ENCODE results near the gene ZNF182. TPM values are rescaled to one million over a fixed set of nuclear protein-coding genes. Genes with fewer than 3 reads are reported as not detected.
"Not testable (repeated sequence)": the region's sequence is repeated elsewhere in the genome, so short reads cannot be mapped to it uniquely, and the experiment has no call there.

Gene ZNF182
- total and polyA plus RNA-seq, 3 donors from 2014 or later: 3.2 to 6.1 (median 5.8) TPM

DNA sequence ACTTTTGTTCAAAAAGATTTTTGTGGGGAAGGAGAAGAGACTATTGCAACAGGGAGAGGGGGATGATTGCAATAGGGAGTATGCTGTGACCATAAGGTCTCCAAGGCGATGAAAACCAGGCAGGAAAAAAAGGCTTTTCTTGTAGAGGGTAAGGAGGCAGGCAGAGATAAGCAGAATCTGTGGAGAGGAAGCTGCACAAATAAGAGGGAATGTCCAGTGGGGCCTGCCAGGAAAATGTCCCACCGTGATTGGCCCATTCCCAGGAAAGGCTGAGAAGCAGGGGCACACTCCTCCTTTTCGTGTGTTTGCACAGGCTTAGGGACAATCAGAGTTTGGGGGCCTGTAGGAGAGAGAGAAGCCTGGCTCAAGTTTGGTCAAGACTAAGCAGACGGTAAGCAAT is 32.1 kb upstream of the ZNF182 start:
- WGBS, 2 donors: 28 to 37% methylated on average over 4 of the region's 4 CpGs
- Histone ChIP-seq H3K27ac (no peak overlapping the region), H3K4me3 (no peak overlapping the region), H3K36me3 (ENCODE audit: low read depth, missing control alignments) (no peaks in the 10 kb centered on the region), H3K9me3 (no peaks in the 10 kb centered on the region), H3K27me3 (no peaks in the 10 kb centered on the region), H3K4me1 (no peaks in the 10 kb centered on the region)
- DNase-seq: no peak
- intact Hi-C loops (cut with DNase I; ENCODE audit: low total_unique reads): no loop called here
- no peak for TF ChIP-seq POLR2A (IDR thresholded peaks at IDR 0.05)
- TF ChIP-seq, protein P1, sequence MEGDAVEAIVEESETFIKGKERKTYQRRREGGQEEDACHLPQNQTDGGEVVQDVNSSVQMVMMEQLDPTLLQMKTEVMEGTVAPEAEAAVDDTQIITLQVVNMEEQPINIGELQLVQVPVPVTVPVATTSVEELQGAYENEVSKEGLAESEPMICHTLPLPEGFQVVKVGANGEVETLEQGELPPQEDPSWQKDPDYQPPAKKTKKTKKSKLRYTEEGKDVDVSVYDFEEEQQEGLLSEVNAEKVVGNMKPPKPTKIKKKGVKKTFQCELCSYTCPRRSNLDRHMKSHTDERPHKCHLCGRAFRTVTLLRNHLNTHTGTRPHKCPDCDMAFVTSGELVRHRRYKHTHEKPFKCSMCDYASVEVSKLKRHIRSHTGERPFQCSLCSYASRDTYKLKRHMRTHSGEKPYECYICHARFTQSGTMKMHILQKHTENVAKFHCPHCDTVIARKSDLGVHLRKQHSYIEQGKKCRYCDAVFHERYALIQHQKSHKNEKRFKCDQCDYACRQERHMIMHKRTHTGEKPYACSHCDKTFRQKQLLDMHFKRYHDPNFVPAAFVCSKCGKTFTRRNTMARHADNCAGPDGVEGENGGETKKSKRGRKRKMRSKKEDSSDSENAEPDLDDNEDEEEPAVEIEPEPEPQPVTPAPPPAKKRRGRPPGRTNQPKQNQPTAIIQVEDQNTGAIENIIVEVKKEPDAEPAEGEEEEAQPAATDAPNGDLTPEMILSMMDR (IDR thresholded peaks at IDR 0.05): no peak

DNA sequence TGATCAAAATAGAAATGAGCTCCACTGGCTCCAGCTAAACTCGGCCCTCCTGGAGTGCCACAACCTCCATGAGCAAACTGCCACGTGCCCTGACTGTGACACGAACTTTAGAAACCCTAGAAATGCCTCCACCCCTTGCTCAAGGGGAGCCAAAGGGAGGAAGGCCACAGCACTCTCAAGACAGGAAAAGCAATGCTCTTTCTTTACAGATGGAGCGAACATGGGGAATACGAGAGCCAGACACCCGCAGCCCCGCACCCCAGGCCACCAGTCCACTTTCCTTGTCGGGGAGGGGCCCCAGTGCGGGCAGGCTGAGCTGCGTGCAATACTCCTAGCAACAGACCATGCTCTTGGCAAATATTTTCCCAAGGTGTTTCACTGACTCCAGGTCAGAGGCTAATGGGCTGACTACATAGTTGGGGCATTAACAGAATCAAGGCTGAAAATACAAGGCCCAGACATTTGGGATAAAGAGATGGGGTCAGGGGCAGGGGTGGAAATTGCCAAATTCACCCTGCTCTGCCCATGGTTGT is 26.9 kb upstream of the ZNF182 start:
- H3K9me3 ChIP-seq; H3K4me3 ChIP-seq; H3K4me1 ChIP-seq; H3K36me3 ChIP-seq (ENCODE audit: low read depth, missing control alignments); intact Hi-C loops (cut with DNase I; ENCODE audit: low total_unique reads); H3K27me3 ChIP-seq; DNase-seq; H3K27ac ChIP-seq: not testable (repeated sequence)
- WGBS, 2 donors: 78 to 92% methylated on average over 2 to 10 of the region's 10 CpGs

DNA sequence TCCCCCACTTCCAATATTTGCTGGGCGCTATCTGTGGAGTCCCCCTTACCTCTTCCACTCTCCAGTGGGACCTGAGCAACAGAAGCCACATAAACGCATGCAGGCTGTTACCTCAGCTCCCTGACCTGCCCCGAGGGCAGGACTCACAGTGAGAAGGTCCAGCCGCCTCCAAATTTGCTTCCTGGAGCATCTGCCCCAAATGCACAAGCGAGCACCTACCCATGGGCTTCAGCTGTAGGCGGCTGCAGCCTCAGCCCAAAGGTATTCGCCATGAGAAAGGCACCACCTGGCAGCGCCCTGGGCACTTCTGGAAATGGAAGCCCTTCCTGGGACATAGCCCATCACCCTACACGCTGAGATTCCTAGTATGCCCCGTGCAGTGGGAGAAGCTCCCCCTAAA is 26.4 kb upstream of the ZNF182 start:
- Histone ChIP-seq H3K36me3 (ENCODE audit: low read depth, missing control alignments) (no peaks in the 10 kb centered on the region), H3K4me3 (no peak overlapping the region), H3K4me1 (no peaks in the 10 kb centered on the region), H3K27ac (no peak overlapping the region), H3K9me3 (no peaks in the 10 kb centered on the region), H3K27me3 (no peaks in the 10 kb centered on the region)
- no peak for DNase-seq
- no peak for TF ChIP-seq POLR2A (IDR thresholded peaks at IDR 0.05)
- TF ChIP-seq, protein P1 (IDR thresholded peaks at IDR 0.05): no peak
- intact Hi-C loops (cut with DNase I; ENCODE audit: low total_unique reads): no loop called here
- 90% methylated on average over 4 to 9 of the region's 10 CpGs for WGBS, 2 donors

DNA sequence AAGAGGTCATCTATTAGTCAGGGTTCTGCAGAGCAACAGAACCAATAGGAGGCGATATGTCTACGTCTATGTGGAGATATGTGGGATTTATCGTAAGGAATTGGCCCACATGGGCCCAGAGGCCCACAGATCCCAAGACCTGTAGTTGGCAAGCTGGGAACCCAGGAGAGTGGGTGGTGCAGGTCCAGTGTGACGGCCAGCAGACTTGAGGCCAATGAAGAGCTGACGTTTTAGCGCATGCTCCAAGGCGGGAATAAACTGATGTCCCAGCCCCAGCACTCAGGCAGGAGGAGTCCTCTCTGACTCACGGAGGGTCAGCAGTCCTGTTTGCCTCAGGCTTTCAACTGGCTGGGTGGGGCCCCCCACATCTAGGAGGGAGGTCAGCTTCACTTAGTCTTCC is 24.3 kb upstream of the ZNF182 start:
- Histone ChIP-seq H3K27me3 (no peaks in the 10 kb centered on the region), H3K36me3 (ENCODE audit: low read depth, missing control alignments) (no peaks in the 10 kb centered on the region), H3K4me1 (no peaks in the 10 kb centered on the region), H3K4me3 (no peak overlapping the region), H3K9me3 (no peaks in the 10 kb centered on the region), H3K27ac (no peak overlapping the region)
- TF ChIP-seq, protein P1 (IDR thresholded peaks at IDR 0.05): no peak
- TF ChIP-seq POLR2A (IDR thresholded peaks at IDR 0.05): no peak
- intact Hi-C loops (cut with DNase I; ENCODE audit: low total_unique reads): loop anchor here (10.0 kb wide), 1 partner anchor 173 kb away; no protein-coding TSS in a partner anchor
- 94% methylated on average over 8 of the region's 8 CpGs; no CpG with 5 or more reads in 1 of the 2 donors for WGBS, 2 donors
- DNase-seq: no peak

DNA sequence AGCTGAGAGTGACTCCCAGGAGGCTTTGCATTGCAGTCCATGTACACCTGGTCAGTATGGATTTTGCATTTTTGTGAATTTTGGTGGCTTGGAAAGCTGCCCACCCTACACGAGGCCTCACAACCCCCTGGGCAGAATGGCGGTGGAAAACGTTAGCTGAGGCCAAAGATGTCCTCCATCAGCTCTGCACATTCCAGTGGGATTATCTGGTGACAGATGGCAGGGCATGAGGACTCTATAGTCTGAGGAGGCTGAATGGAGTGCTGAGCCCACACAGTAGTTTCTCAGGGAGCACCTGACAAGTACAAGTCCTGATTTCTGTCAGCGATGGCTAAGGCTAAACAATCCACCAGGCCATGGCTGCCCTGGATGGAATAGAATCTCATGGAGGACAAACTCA is 23.8 kb upstream of the ZNF182 start:
- H3K4me1 ChIP-seq; H3K36me3 ChIP-seq (ENCODE audit: low read depth, missing control alignments); H3K27ac ChIP-seq; H3K27me3 ChIP-seq; DNase-seq; H3K4me3 ChIP-seq; H3K9me3 ChIP-seq: not testable (repeated sequence)
- intact Hi-C loops (cut with DNase I; ENCODE audit: low total_unique reads): loop anchor here (10.0 kb wide), 1 partner anchor 173 kb away; no protein-coding TSS in a partner anchor
- 68% methylated on average over 3 of the region's 4 CpGs; no CpG with 5 or more reads in 1 of the 2 donors for WGBS, 2 donors

DNA sequence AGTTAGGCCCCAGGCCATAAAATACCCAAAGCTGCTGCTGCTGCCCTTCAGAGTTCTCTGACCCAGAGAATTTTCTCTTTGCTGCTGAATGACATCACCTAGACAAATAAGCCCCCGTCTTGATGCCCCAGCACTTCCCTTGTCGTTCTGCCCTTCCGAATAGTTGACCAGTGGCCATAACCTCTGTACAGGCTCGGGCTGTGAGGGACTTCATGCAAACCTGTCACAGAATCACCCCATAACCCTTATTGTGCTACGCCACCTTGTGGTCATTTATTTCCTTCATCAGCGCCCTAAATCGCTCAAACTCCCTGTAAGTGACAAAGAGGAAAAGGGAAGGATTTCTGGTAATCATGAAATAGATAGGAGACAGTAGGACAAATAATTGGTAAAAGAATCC is 21.8 kb upstream of the ZNF182 start:
- 7 to 12% methylated on average over 3 to 7 of the region's 7 CpGs for WGBS, 2 donors
- H3K4me1 ChIP-seq: no peaks in the 10 kb centered on the region
- no peak for TF ChIP-seq POLR2A (IDR thresholded peaks at IDR 0.05)
- TF ChIP-seq, protein P1 (IDR thresholded peaks at IDR 0.05): peak; percentile 57 to 63 (median 61)
- H3K4me3 ChIP-seq: no peak overlapping the region
- no peaks in the 10 kb centered on the region for H3K36me3 ChIP-seq (ENCODE audit: low read depth, missing control alignments)
- peak; percentile 59 for DNase-seq
- no peaks in the 10 kb centered on the region for H3K9me3 ChIP-seq
- no peaks in the 10 kb centered on the region for H3K27me3 ChIP-seq
- intact Hi-C loops (cut with DNase I; ENCODE audit: low total_unique reads): loop anchor here (10.0 kb wide), 1 partner anchor 171 kb away; no protein-coding TSS in a partner anchor
- H3K27ac ChIP-seq: no peak overlapping the region
